PFSK-1 (cell line): ENCODE measurements around the gene DSG1.

Experiments
- REST ChIP-seq, 2 experiments: IDR thresholded peaks; 2 replicates each; pipeline versions ENCODE4 v1.6.1 to v1.8.0; 2011 to 2012; ENCODE audit warnings: low read depth in 2 of 2, low read length in 2 of 2, control low read depth in 1 of 2, inconsistent platforms in 1 of 2, mild to moderate bottlenecking in 1 of 2, moderate library complexity in 1 of 2; ENCODE audit not compliant: insufficient read depth in 1 of 2
- SIN3A ChIP-seq: IDR thresholded peaks from 2 replicates; pipeline ENCODE4 v1.6.1; 2012; ENCODE audit warnings: mild to moderate bottlenecking, low read length, moderate library complexity, borderline replicate concordance; ENCODE audit not compliant: insufficient read depth
- TAF1 ChIP-seq: IDR thresholded peaks from 2 replicates; pipeline ENCODE4 v1.6.1; 2012; ENCODE audit warnings: low read length, control low read depth, borderline replicate concordance; ENCODE audit not compliant: insufficient read depth

- no peak for TF ChIP-seq TAF1
- TF ChIP-seq REST (IDR thresholded peaks at IDR 0.05; ENCODE audit: insufficient read depth in 1 of 2, low read depth in 2 of 2, low read length in 2 of 2), result no peak
- TF ChIP-seq SIN3A, result no peak
These were observed 85.4 kb downstream of the DSG1 start for GRCh38 chr18:31403409-31403808.
